KMS-11 (cell line): Measurements from ENCODE around the gene CELA2B.

Experiments used
- H2AFZ ChIP-seq: fragments of 200-600 bp; sonication (generic); 2 replicates; pipeline ENCODE4 v1.6.1; 2016; ENCODE audit warnings: antibody characterized with exemption, mixed run types, low read depth
- H3K27ac ChIP-seq: fragments of 200-600 bp; sonication (generic); 2 replicates; pipeline ENCODE4 v1.6.1; 2016; ENCODE audit warnings: mild to moderate bottlenecking, mixed run types
- H3K27me3 ChIP-seq: fragments of 200-600 bp; sonication (generic); 2 replicates; pipeline ENCODE4 v1.6.1; 2017; ENCODE audit warnings: mild to moderate bottlenecking, low read depth, mixed run types, moderate library complexity; ENCODE audit not compliant: insufficient read depth
- H3K36me3 ChIP-seq: fragments of 200-600 bp; sonication (generic); 2 replicates; pipeline ENCODE4 v1.6.1; 2017; ENCODE audit warnings: mild to moderate bottlenecking, mixed run types; ENCODE audit not compliant: insufficient read depth
- H3K4me1 ChIP-seq: fragments of 200-600 bp; sonication (generic); 2 replicates; pipeline ENCODE4 v1.6.1; 2016; ENCODE audit warnings: mild to moderate bottlenecking, low read depth, mixed run types; ENCODE audit not compliant: poor library complexity, severe bottlenecking
- H3K4me2 ChIP-seq: fragments of 200-600 bp; sonication (generic); 2 replicates; pipeline ENCODE4 v1.7.0; 2016; ENCODE audit warnings: mild to moderate bottlenecking, mixed run types
- H3K4me3 ChIP-seq: fragments of 200-600 bp; sonication (generic); IDR thresholded peaks from 2 replicates; pipeline ENCODE4 v1.6.1; 2017; ENCODE audit warnings: low read depth, low read length, mixed read lengths; ENCODE audit not compliant: insufficient read depth
- H3K79me2 ChIP-seq: fragments of 200-600 bp; sonication (generic); 2 replicates; pipeline ENCODE4 v1.6.1; 2016; ENCODE audit warnings: low read depth, mixed run types; ENCODE audit not compliant: insufficient read depth
- H3K9ac ChIP-seq: fragments of 200-600 bp; sonication (generic); 2 replicates; pipeline ENCODE4 v1.6.1; 2016; ENCODE audit warnings: mild to moderate bottlenecking, mixed run types
- H4K20me1 ChIP-seq: fragments of 200-600 bp; sonication (generic); 2 replicates; pipeline ENCODE4 v1.6.1; 2016; ENCODE audit warnings: mild to moderate bottlenecking, mixed run types; ENCODE audit not compliant: insufficient read depth
- TF ChIP-seq, protein P1 (sequence below): fragments of 200-600 bp; sonication (generic); conservative IDR thresholded peaks from 2 replicates; pipeline ENCODE4 v1.6.1; 2017; ENCODE audit warnings: low read depth, mild to moderate bottlenecking, antibody characterized with exemption, low read length, moderate library complexity, mixed read lengths

The CELA2B gene

DNA sequence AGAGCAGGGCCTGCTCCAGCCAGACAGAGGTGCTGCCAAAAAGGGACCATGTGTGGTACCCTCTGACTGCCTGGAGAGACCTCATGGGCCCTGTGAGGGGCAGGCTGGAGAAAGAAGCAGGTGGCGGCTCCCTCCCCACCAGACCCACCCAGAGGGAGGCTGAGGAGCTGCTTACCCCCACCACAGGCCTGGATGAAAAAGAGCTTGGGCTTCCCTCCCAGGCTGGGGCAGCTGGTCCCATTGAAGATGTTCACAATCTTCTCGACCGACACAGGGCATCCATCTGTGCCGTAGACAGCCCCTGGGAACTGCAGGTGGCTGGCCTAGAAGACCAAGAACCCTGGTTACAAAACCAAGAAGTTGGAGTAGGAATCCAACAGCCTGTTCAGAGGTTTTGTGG, 28.5 kb downstream of the CELA2B start:
- Histone ChIP-seq H3K79me2 (no peaks in the 10 kb centered on the region), H3K27ac (no peak overlapping the region), H3K4me3 (no peak overlapping the region), H3K4me1 (no peaks in the 10 kb centered on the region), H4K20me1 (no peaks in the 10 kb centered on the region), H3K36me3 (no peaks in the 10 kb centered on the region), H3K9ac (no peak overlapping the region), H3K4me2 (no peak overlapping the region), H3K27me3 (no peaks in the 10 kb centered on the region), H2AFZ (no peak overlapping the region)
- TF ChIP-seq, protein P1, sequence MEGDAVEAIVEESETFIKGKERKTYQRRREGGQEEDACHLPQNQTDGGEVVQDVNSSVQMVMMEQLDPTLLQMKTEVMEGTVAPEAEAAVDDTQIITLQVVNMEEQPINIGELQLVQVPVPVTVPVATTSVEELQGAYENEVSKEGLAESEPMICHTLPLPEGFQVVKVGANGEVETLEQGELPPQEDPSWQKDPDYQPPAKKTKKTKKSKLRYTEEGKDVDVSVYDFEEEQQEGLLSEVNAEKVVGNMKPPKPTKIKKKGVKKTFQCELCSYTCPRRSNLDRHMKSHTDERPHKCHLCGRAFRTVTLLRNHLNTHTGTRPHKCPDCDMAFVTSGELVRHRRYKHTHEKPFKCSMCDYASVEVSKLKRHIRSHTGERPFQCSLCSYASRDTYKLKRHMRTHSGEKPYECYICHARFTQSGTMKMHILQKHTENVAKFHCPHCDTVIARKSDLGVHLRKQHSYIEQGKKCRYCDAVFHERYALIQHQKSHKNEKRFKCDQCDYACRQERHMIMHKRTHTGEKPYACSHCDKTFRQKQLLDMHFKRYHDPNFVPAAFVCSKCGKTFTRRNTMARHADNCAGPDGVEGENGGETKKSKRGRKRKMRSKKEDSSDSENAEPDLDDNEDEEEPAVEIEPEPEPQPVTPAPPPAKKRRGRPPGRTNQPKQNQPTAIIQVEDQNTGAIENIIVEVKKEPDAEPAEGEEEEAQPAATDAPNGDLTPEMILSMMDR: no peak

DNA sequence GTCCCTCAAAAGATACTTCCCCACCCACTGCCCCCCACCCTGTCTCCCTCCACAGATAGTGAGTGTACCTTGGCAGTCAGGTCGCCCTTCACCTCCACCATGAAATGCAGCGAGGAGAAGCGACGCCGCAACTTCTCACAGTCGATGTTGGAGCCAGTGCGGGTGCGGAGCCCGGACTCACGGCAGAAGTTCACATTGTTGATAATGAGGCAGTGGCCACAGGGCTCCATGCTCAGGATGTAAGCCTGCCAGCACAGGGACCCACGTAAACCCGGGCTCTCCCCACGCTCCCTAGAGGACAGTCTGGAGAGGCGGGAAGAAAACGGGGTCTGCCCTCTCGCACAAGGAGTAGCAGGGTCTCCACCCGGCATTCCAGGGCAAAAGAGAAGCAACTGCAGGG, 30.9 kb downstream of the CELA2B start:
- TF ChIP-seq, protein P1: no peak
- no peak overlapping the region for H2AFZ ChIP-seq
- no peaks in the 10 kb centered on the region for H4K20me1 ChIP-seq
- no peaks in the 10 kb centered on the region for H3K4me1 ChIP-seq
- no peaks in the 10 kb centered on the region for H3K79me2 ChIP-seq
- H3K4me2 ChIP-seq: no peak overlapping the region
- no peak overlapping the region for H3K4me3 ChIP-seq
- no peaks in the 10 kb centered on the region for H3K27me3 ChIP-seq
- no peak overlapping the region for H3K27ac ChIP-seq
- H3K36me3 ChIP-seq: no peaks in the 10 kb centered on the region
- no peak overlapping the region for H3K9ac ChIP-seq

DNA sequence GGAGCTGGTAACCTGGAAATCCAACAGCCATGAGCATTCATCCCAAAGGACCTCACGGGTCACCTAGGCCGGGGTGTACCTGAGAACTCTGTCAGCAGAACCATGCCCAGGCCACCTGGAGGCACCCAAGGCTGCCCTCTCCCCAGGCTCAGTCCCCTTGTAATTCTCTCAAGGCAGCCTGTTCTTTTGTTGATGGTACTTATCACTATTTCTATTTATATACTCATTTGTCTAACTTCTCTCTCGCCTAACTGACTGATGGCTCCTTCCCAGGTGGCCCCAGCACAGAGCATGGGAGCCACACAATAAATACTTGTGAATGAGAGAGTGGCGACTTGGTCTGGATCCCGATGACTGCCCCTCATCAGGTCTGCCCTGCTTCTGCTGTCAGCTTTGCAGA, 31.4 kb downstream of the CELA2B start:
- Histone ChIP-seq H3K9ac (no peak overlapping the region), H3K4me1 (no peaks in the 10 kb centered on the region), H3K4me3 (no peak overlapping the region), H3K36me3 (no peaks in the 10 kb centered on the region), H3K27me3 (no peaks in the 10 kb centered on the region), H3K27ac (no peak overlapping the region), H2AFZ (no peak overlapping the region), H3K79me2 (no peaks in the 10 kb centered on the region), H3K4me2 (no peak overlapping the region), H4K20me1 (no peaks in the 10 kb centered on the region)
- TF ChIP-seq, protein P1: no peak

DNA sequence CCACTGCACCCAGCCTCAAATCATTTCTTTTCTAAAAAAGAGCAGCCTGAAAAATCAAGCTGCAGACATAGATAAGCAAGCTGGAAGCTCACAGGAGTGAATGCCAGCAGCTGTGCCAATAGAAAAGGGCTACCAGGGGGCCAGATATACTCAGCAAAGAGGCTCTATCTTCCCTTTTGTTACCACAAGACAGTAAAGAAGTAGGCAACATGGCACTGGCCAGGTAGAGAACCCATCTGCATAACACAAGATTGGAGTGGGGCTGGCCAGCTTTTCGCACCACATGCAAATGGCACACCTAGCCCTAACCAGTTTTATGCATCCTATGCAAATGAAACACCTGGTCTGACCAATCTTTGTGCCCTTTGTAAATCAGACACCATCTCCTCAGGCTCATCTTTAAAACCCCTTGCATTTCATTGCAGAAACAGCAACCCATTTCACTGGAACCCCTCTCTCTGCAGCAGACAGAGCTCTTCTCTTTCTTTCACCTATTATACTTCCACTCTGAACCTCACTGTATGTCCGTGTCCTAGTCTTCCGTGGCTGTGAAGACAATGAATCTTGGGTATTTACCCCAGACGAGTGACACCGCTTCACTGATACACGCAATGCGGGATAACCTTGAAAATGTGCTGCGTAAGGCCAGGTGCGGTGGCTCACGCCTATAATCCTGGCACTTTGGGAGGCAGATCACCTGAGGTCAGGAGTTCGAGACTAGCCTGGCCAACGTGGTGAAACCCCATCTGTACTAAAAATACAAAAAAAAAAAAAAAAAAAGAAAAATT, 33.0 kb downstream of the CELA2B start:
- Histone ChIP-seq H3K36me3 (no peaks in the 10 kb centered on the region), H3K27ac (no peak overlapping the region), H3K4me2 (no peak overlapping the region), H4K20me1 (no peaks in the 10 kb centered on the region), H2AFZ (no peak overlapping the region), H3K4me1 (no peaks in the 10 kb centered on the region), H3K27me3 (no peaks in the 10 kb centered on the region), H3K9ac (no peak overlapping the region), H3K4me3 (no peak overlapping the region), H3K79me2 (no peaks in the 10 kb centered on the region)
- TF ChIP-seq, protein P1: no peak
